Mesothelial cell of epicardium (in vitro differentiated cells): Measurements from ENCODE around the gene C1QTNF8. TPM values are rescaled to one million over a fixed set of nuclear protein-coding genes. Genes with fewer than 3 reads are reported as not detected.

Experiments
- DNase-seq, 2 experiments: peaks; one replicate each; pipeline ENCODE4 v3.0.0; 2021; ENCODE audit warnings: low spot score in 2 of 2; ENCODE audit not compliant: unreplicated experiment in 2 of 2
- H3K27ac Mint-ChIP-seq: 2 replicates; pipeline ENCODE4 v1.8.0; 2021; ENCODE audit warnings: mixed read lengths
- H3K27me3 Mint-ChIP-seq: 2 replicates; pipeline ENCODE4 v1.8.0; 2021; ENCODE audit warnings: low read depth, mixed read lengths
- H3K36me3 Mint-ChIP-seq: 2 replicates; pipeline ENCODE4 v1.8.0; 2021; ENCODE audit warnings: mixed read lengths
- H3K4me1 Mint-ChIP-seq: 2 replicates; pipeline ENCODE4 v1.8.0; 2021; ENCODE audit warnings: mixed read lengths
- H3K4me3 Mint-ChIP-seq: 2 replicates; pipeline ENCODE4 v1.8.0; 2021; ENCODE audit warnings: mild to moderate bottlenecking, moderate library complexity, mixed read lengths
- H3K9me3 Mint-ChIP-seq: 2 replicates; pipeline ENCODE4 v1.8.0; 2021; ENCODE audit warnings: mixed read lengths
- CTCF ChIP-seq: fragments of 200-600 bp; sonication (generic); IDR thresholded peaks from one replicate; pipeline ENCODE4 v1.5.0; 2021; ENCODE audit warnings: antibody characterized with exemption; ENCODE audit not compliant: unreplicated experiment
- total RNA-seq: library from RNA; stranded (reverse); gene quantifications from 3 replicates; pipeline ENCODE4 v1.2.1, GENCODE V29; 2021

C1QTNF8 gene
- total RNA-seq, 1 donor from 2014 or later, result not detected

GRCh38 chr16:1055557-1055924 is 40.5 kb downstream of the C1QTNF8 start:
- peaks cover 8% of the 10 kb centered on the region for H3K27me3 Mint-ChIP-seq
- no peak for DNase-seq
- H3K4me1 Mint-ChIP-seq, result no peaks in the 10 kb centered on the region
- peaks cover 5% of the 10 kb centered on the region for H3K9me3 Mint-ChIP-seq
- no peak for TF ChIP-seq CTCF
- H3K27ac Mint-ChIP-seq, result no peak overlapping the region
- no peak overlapping the region for H3K4me3 Mint-ChIP-seq
- no peaks in the 10 kb centered on the region for H3K36me3 Mint-ChIP-seq

- H3K27ac Mint-ChIP-seq, result no peak overlapping the region
Observed at GRCh38 chr16:1054660-1055556, 41.1 kb downstream of the C1QTNF8 start.

GRCh38 chr16:1053700-1054368 is 42.2 kb downstream of the C1QTNF8 start:
- Mint-ChIP-seq H3K27me3 (peaks cover 4% of the 10 kb centered on the region), H3K9me3 (no peaks in the 10 kb centered on the region), H3K36me3 (no peaks in the 10 kb centered on the region), H3K4me1 (no peaks in the 10 kb centered on the region), H3K27ac (no peak overlapping the region), H3K4me3 (no peak overlapping the region)
- TF ChIP-seq CTCF, result no peak
- DNase-seq, result no peak

More at GRCh38 chr16:1054660-1055556, 41.1 kb downstream of the C1QTNF8 start:
- Mint-ChIP-seq H3K27me3 (peaks cover 8% of the 10 kb centered on the region), H3K4me1 (no peaks in the 10 kb centered on the region), H3K36me3 (no peaks in the 10 kb centered on the region), H3K4me3 (no peak overlapping the region), H3K9me3 (peaks cover 5% of the 10 kb centered on the region)
- peak in 1 of 2 experiments; percentile 76 for DNase-seq
- TF ChIP-seq CTCF, result peak; percentile 77

GRCh38 chr16:1053121-1053521 is 42.9 kb downstream of the C1QTNF8 start:
- Mint-ChIP-seq H3K27ac (no peak overlapping the region), H3K27me3 (peaks cover 4% of the 10 kb centered on the region), H3K9me3 (no peaks in the 10 kb centered on the region), H3K4me3 (no peak overlapping the region), H3K36me3 (no peaks in the 10 kb centered on the region), H3K4me1 (no peaks in the 10 kb centered on the region)
- no peak for TF ChIP-seq CTCF
- no peak for DNase-seq

GRCh38 chr16:1052721-1053120 is 43.3 kb downstream of the C1QTNF8 start:
- TF ChIP-seq CTCF, result no peak
- H3K36me3 Mint-ChIP-seq, result no peaks in the 10 kb centered on the region
- H3K27ac Mint-ChIP-seq, result no peak overlapping the region
- DNase-seq, result no peak
- H3K4me3 Mint-ChIP-seq, result no peak overlapping the region
- no peaks in the 10 kb centered on the region for H3K9me3 Mint-ChIP-seq
- H3K4me1 Mint-ChIP-seq, result no peaks in the 10 kb centered on the region
- H3K27me3 Mint-ChIP-seq, result peaks cover 4% of the 10 kb centered on the region
